Activated CD4-positive, alpha-beta T cell treated with anti-CD3 and anti-CD28 coated beads for 1 hour (primary cell): ENCODE measurements around the gene MED12L.

Source experiments
- DNase-seq: peaks from one replicate; pipeline ENCODE4 v3.0.0-alpha.2; 2020

Gene MED12L

DNA sequence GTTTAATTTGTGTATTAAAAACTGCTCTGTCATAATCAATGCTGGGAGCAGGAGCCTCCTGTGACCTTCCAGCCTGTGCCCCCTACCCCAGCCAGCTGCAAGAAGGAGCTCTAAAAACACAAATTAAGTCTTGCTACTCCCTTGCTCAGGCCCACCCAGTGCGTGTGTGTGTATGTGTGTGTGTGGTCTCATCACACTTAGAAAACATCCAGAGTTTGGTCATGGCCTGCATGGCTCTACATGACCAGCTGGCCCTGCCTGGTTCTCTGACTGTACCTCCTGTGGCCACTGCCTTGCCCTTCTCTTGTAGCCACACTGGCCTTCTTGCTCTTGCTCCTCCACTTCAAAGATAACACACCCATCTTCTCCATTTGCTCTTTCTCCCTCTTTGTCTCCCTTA is 179.1 kb downstream of the MED12L start:
- DNase-seq: no peak

GRCh38 chr3:151265166-151265565 is 179.7 kb downstream of the MED12L start:
- DNase-seq: no peak

DNA sequence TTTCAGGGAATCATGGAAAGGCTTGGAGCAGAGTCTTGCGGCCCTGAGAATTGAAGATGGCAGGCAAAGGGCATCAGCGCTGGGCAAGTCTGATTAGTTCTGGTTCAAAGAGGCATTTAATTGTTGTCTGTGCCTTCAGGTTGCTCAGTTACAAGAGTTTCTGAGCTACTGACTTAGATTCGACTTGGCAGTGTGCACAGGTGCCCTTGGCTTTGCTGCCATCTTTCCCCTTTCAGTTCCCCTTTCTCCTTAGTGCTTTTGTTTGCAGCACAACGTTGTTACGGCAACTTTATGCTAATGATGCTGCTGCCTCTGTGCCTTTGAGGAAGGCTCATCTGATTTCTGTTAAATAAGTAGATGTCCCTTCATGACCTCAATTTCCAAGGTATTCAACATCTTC is 180.4 kb downstream of the MED12L start:
- DNase-seq: no peak

GRCh38 chr3:151267066-151267465 is 181.6 kb downstream of the MED12L start:
- DNase-seq: no peak

- no peak for DNase-seq
Measured at GRCh38 chr3:151268267-151269235, 183.1 kb downstream of the MED12L start.

DNA sequence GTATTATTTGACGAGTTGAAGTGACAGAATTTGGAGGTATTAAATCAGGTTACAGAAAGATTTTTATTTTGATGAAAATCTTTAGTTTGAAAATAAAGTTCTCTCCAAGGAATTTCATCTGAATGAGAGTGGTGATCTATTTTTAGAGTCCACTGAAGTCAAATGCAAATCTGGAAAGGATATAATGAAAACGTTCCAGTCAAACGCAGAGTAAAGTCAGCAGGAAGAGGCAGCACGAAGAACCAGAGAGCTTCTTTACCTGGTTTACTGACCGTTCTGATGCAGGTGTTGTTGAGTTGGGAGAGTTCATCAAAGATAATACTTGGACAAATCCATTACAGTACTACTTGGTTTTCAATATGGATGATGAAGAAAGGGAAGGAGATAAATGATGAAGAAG is 184.2 kb downstream of the MED12L start:
- DNase-seq: no peak

GRCh38 chr3:151275091-151275490 is 189.6 kb downstream of the MED12L start:
- DNase-seq: no peak

- DNase-seq: no peak
Measured at GRCh38 chr3:151276038-151276686, 190.7 kb downstream of the MED12L start.

- no peak for DNase-seq
Measured at GRCh38 chr3:151276687-151277042, 191.2 kb downstream of the MED12L start.

DNA sequence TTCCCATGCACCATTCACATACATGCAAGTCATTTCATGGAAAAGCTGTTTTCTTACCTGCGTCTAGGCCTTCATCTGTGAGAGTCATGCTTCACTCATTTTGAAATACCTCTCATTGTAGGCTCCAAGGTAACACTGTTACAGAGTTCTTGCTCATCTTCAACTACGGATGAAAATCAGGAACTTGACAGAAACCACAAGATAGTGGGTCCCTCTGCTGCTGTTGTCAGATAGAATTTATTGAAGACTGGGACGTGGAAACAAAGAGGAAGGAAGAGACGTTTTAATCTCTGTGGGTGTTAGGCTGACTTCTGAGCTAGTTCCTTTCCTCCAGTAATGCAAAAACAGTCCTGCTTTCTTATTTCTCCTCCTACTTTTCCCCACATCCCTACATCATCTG is 192.8 kb downstream of the MED12L start, which contains the start of gene P2RY14:
Gene P2RY14 (minus strand): TSS at position 313 of the 400 bp plus-strand sequence. CDS start 64,226 bp downstream, outside the sequence.
- no peak for DNase-seq

DNA sequence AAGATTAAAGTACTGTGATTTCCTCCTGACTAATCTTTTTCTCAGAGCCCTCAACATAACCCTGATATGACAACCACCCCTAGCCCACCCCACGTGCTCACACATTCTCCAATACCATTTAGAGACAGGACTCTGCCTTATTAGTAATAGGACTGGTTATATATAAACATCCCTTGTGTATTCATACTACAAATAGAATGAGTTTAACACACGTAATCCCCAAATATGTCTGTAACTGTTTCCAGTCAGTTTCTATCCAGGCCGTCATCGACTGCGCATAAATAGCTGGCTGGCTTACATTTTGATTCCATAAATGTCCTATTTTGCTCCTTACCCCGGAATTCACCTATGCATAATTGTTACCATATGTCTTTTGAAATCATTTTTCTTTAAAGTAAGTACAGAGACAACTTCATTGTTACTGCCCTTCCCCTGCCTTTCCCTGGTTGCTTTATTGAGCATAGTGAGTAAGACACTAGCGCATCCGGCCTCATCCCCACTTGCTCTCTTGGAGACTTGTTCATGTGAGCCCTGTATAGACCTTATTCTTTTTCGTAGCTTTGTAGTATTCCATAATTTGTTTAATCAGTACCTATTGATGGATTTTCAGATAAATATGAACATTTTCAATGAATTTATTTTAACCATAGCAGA is 196.3 kb downstream of the MED12L start:
- no peak for DNase-seq

DNA sequence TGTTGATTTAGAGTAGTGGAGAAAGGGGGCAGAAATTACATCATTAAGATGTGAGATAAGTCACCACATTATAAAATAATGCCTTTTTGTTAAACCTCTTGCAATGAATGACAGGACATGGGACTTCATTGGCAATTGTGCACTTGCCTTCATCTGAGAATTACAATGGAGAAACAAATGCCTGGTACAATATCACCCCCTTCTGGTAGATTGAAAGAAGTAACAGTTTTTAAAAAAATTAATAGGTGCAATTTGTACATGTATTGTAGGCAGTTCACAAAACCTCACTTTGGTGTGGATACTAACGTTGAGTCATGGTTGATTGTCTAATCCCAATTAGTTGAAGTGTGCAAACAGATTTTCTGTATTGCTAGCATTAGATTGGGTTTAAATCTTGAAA is 197.5 kb downstream of the MED12L start:
- DNase-seq: no peak

- no peak for DNase-seq
Measured at GRCh38 chr3:151283387-151283786, 197.9 kb downstream of the MED12L start.

- no peak for DNase-seq
Measured at GRCh38 chr3:151283907-151284461, 198.5 kb downstream of the MED12L start.

GRCh38 chr3:151285940-151286339 is 200.5 kb downstream of the MED12L start:
- DNase-seq: no peak

DNA sequence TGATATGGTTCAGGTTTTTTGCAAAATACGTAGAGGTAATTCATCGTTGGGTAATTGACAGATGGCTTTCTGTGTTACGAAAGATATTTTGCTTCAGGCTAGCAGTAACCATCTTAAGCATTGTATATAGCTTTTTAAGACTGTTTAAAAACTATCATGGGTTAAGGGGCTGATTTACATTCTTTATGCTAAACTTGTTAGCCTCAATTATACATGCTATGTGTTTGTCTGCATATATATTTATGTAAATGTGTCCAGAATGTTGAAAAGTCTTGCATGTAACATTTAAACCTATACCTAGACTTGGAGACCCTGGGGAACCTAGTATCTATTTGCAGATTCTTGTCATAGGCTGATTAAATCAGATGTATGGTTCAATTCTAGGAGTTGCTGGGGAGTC is 204.0 kb downstream of the MED12L start:
- no peak for DNase-seq

- DNase-seq: no peak
Measured at GRCh38 chr3:151290673-151291072, 205.2 kb downstream of the MED12L start.

DNA sequence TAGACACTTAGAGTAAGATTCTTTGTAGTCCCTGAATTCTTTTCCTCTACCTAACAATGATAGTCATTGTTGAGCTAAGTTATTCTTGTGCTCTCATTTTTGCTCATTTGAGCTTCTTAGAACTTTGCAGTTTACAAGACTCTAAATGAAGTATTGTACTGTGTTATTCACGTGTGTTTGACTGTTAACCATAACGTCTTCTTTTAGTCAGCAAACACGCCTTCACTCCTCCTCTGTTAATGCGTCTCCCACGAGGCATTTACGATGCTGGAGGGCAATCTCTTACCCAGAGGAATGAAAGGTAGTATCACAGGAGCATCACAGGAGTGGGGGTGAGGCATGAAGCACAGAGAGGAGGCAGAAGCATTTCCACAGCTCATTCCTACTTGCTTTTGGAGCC is 207.7 kb downstream of the MED12L start:
- DNase-seq: no peak

- no peak for DNase-seq
Measured at GRCh38 chr3:151296226-151296625, 210.8 kb downstream of the MED12L start.

DNA sequence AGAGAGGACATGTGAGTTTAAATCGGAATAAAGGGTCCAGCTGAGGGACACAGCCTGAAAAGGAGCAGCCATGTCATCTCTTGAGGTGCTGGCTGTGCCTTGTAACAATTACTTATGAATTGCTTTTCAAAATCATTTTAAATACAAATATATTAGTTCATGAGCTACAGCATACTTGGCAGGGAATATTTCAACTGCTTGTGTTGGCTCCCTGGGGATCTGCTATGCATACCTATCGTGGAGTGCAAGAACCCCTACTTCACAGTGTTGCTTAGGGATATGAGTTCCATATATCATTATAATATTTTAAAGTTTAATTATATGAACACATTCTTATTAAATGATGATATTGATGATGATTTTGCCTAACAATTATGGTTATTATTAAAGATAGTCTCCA is 212.0 kb downstream of the MED12L start:
- DNase-seq: no peak

DNA sequence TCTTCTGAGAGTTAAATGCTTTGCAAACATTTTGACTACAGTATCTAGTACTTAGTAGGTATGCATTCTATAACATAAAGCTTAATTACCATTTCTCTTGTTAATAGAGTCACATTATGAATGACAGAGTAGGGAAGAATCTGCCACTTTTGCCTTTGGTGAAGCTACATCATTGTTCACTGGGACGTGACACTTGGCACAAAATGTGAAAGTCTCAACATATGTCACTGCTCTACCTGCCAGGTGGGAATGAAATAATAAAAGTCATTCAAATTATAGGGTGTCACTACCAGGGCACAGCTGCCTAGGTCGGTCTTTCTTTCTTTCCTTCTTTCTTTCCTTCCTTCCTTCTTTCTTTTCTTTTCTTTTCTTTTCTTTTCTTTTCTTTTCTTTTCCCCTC is 213.5 kb downstream of the MED12L start:
- DNase-seq: no peak

GRCh38 chr3:151300539-151300938 is 215.1 kb downstream of the MED12L start:
- DNase-seq: no peak

- no peak for DNase-seq
Measured at GRCh38 chr3:151301787-151302186, 216.3 kb downstream of the MED12L start.
